ENCODE data around the gene FNDC3B.
"Not testable (repeated sequence)": the region's sequence is repeated elsewhere in the genome, so short reads cannot be mapped to it uniquely, and the experiment has no call there.

FNDC3B gene

GRCh38 chr3:172076212-172076611, 36.8 kb downstream of the FNDC3B start:
- DNase-seq: no peak

GRCh38 chr3:172077197-172077757, 37.9 kb downstream of the FNDC3B start:
- DNase-seq: no peak

GRCh38 chr3:172078244-172078643, 38.9 kb downstream of the FNDC3B start:
- DNase-seq: no peak

GRCh38 chr3:172078721-172079120, 39.3 kb downstream of the FNDC3B start:
- DNase-seq: no peak

- no peak for DNase-seq
These were observed 40.1 kb downstream of the FNDC3B start for GRCh38 chr3:172079326-172079976.

- no peak for DNase-seq
These were observed 41.1 kb downstream of the FNDC3B start for GRCh38 chr3:172080503-172080902.

- no peak for DNase-seq
These were observed 42.9 kb downstream of the FNDC3B start for GRCh38 chr3:172082269-172082668.

GRCh38 chr3:172082820-172083513, 43.6 kb downstream of the FNDC3B start:
- no peak for DNase-seq

- no peak for DNase-seq
These were observed 44.6 kb downstream of the FNDC3B start for GRCh38 chr3:172083995-172084409.

- DNase-seq: no peak
These were observed 45.6 kb downstream of the FNDC3B start for GRCh38 chr3:172084871-172085556.

- no peak for DNase-seq
These were observed 46.1 kb downstream of the FNDC3B start for GRCh38 chr3:172085557-172085895.

- no peak for DNase-seq
These were observed 46.7 kb downstream of the FNDC3B start for GRCh38 chr3:172086071-172086470.

- DNase-seq: no peak
These were observed 47.8 kb downstream of the FNDC3B start for GRCh38 chr3:172087198-172087597.

- no peak for DNase-seq
These were observed 48.5 kb downstream of the FNDC3B start for GRCh38 chr3:172087602-172088580.

GRCh38 chr3:172089250-172089649, 49.9 kb downstream of the FNDC3B start:
- DNase-seq: no peak

GRCh38 chr3:172090035-172090434, 50.7 kb downstream of the FNDC3B start:
- DNase-seq: no peak

- DNase-seq: no peak
These were observed 53.3 kb downstream of the FNDC3B start for GRCh38 chr3:172092658-172093057.

GRCh38 chr3:172093581-172094443, 54.4 kb downstream of the FNDC3B start:
- not testable (repeated sequence) for DNase-seq

GRCh38 chr3:172094621-172095557, 55.5 kb downstream of the FNDC3B start:
- DNase-seq: no peak

GRCh38 chr3:172096881-172097420, 57.6 kb downstream of the FNDC3B start:
- DNase-seq: peak; percentile 57
